ENCODE data around the gene GATA5. TPM values are rescaled to one million over a fixed set of nuclear protein-coding genes. Genes with fewer than 3 reads are reported as not detected.

GATA5 gene
- total and polyA plus RNA-seq, 4 donors: 0.49 to 15.2 (median 1.3) TPM

GRCh38 chr20:62500237-62500864 is 24.6 kb upstream of the GATA5 start:
- Histone ChIP-seq H3K27me3 (ENCODE audit: control insufficient read depth in 3 of 3, insufficient read depth in 3 of 3, low read length in 2 of 3) (peaks cover 0 to 7% (median 0%) of the 10 kb centered on the region in 3 donors), H3K27ac (ENCODE audit: low read depth in 1 of 2, low read length in 1 of 2) (no peak overlapping the region), H3K4me1 (ENCODE audit: control insufficient read depth in 5 of 5, insufficient read depth in 5 of 5, low read length in 5 of 5) (peaks cover 0 to 22% (median 6%) of the 10 kb centered on the region in 5 donors), H3K9me3 (ENCODE audit: control insufficient read depth in 4 of 4, insufficient read depth in 3 of 4, low read length in 3 of 4) (peaks cover 0 to 3% (median 0%) of the 10 kb centered on the region in 4 donors), H3K9ac (ENCODE audit: insufficient read depth in 1 of 2, low read length in 2 of 2) (no peak overlapping the region), H3K4me3 (no peak overlapping the region), H3K36me3 (ENCODE audit: control insufficient read depth in 4 of 4, insufficient read depth in 4 of 4, low read length in 4 of 4) (no peaks in the 10 kb centered on the region)
- WGBS, 2 donors: 25 to 29% methylated on average over 26 of the region's 26 CpGs
- TF ChIP-seq CTCF (IDR thresholded peaks at IDR 0.05; ENCODE audit: control extremely low read depth, extremely low read depth): peak; percentile 67
- peak; percentile 69 for ATAC-seq (ENCODE audit: insufficient read depth, low FRiP score)
- peak; percentile 72 to 80 (median 73) for DNase-seq

DNA sequence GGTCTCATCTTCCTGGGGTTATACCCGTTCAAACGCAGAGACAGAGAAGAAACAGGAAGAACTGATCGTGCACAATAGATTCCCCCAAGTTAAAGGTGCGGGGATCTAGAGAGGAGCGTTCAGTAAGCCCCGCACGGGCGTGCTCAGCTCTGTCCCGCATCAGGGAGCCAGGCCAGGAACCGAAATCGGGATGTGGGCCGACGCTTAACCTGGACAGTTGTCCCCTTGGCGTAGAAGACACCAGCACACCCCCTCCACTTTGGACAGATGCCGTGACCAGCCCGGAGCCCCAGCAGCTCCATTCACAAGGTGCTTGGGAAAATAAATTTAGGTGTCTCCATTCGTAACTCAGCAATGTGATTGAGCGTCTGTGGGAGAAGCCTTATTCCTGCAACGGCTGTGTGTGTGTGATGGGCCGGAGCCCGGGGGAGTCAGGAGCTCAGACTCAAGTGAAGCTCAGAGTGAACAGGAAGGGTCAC is 24.0 kb upstream of the GATA5 start:
- no peak for DNase-seq
- Histone ChIP-seq H3K9ac (ENCODE audit: insufficient read depth in 1 of 2, low read length in 2 of 2) (no peak overlapping the region), H3K27me3 (ENCODE audit: control insufficient read depth in 3 of 3, insufficient read depth in 3 of 3, low read length in 2 of 3) (peaks cover 0 to 7% (median 0%) of the 10 kb centered on the region in 3 donors), H3K4me3 (no peak overlapping the region), H3K9me3 (ENCODE audit: control insufficient read depth in 4 of 4, insufficient read depth in 3 of 4, low read length in 3 of 4) (peaks cover 0 to 3% (median 0%) of the 10 kb centered on the region in 4 donors), H3K36me3 (ENCODE audit: control insufficient read depth in 4 of 4, insufficient read depth in 4 of 4, low read length in 4 of 4) (no peaks in the 10 kb centered on the region), H3K4me1 (ENCODE audit: control insufficient read depth in 5 of 5, insufficient read depth in 5 of 5, low read length in 5 of 5) (peaks cover 0 to 28% (median 6%) of the 10 kb centered on the region in 5 donors), H3K27ac (ENCODE audit: low read depth in 1 of 2, low read length in 1 of 2) (no peak overlapping the region)
- TF ChIP-seq CTCF (IDR thresholded peaks at IDR 0.05; ENCODE audit: control extremely low read depth, extremely low read depth): no peak
- 61 to 66% methylated on average over 21 of the region's 21 CpGs for WGBS, 2 donors
- no peak for ATAC-seq (ENCODE audit: insufficient read depth, low FRiP score)

- H3K36me3 ChIP-seq (ENCODE audit: control insufficient read depth in 4 of 4, insufficient read depth in 4 of 4, low read length in 4 of 4): no peaks in the 10 kb centered on the region
- 80 to 94% methylated on average over 5 to 6 of the region's 6 CpGs for WGBS, 2 donors
- TF ChIP-seq CTCF (IDR thresholded peaks at IDR 0.05; ENCODE audit: control extremely low read depth, extremely low read depth): no peak
- H3K4me1 ChIP-seq (ENCODE audit: control insufficient read depth in 5 of 5, insufficient read depth in 5 of 5, low read length in 5 of 5): peaks cover 0 to 37% (median 6%) of the 10 kb centered on the region in 5 donors
- peaks cover 0 to 7% (median 0%) of the 10 kb centered on the region in 3 donors for H3K27me3 ChIP-seq (ENCODE audit: control insufficient read depth in 3 of 3, insufficient read depth in 3 of 3, low read length in 2 of 3)
- ATAC-seq (ENCODE audit: insufficient read depth, low FRiP score) (no peak), DNase-seq (no peak)
- no peak overlapping the region for H3K27ac ChIP-seq (ENCODE audit: low read depth in 1 of 2, low read length in 1 of 2)
- H3K9ac ChIP-seq (ENCODE audit: insufficient read depth in 1 of 2, low read length in 2 of 2): no peak overlapping the region
- H3K9me3 ChIP-seq (ENCODE audit: control insufficient read depth in 4 of 4, insufficient read depth in 3 of 4, low read length in 3 of 4): no peaks in the 10 kb centered on the region
- no peak overlapping the region for H3K4me3 ChIP-seq
Observed at GRCh38 chr20:62498874-62499273, 23.1 kb upstream of the GATA5 start.
